GM12878 (cell line): ENCODE measurements around the gene ZNF792. TPM values are rescaled to one million over a fixed set of nuclear protein-coding genes. Genes with fewer than 3 reads are reported as not detected.
"Not testable (repeated sequence)": the region's sequence is repeated elsewhere in the genome, so short reads cannot be mapped to it uniquely, and the experiment has no call there.

Source experiments
- ATAC-seq: fragments of 200-7000 bp; cut with Tn5 transposase; 3 replicates; pipeline ENCODE4 v1.9.1; 2020; ENCODE audit warnings: mild to moderate bottlenecking, moderate library complexity
- BruUV-seq: library from RNA; stranded (reverse); fragments of 400-500 nt; replicated peaks from 2 replicates; lab custom pipeline; 2021; lab: Mats Ljungman, UMichigan
- CTCF ChIA-PET: fragments of 300-600 bp; sonication (Branson Sonifier 250); formaldehyde crosslinking; extraction: SDS; loops from one replicate; lab custom pipeline; 2021; ENCODE audit warnings: inconsistent platforms; lab: Yijun Ruan, JAX
- POLR2A ChIA-PET: fragments of 350-600 bp; formaldehyde crosslinking; extraction: SDS; loops from one replicate; lab custom pipeline; 2021; ENCODE audit warnings: inconsistent platforms; lab: Charles Lee
- RAD21 ChIA-PET: fragments of 300-600 bp; sonication (Branson Sonifier 250); formaldehyde crosslinking; loops from one replicate; lab custom pipeline; 2023; ENCODE audit warnings: antibody characterized with exemption; ENCODE audit not compliant: unreplicated experiment; lab: Charles Lee
- SMC1A ChIA-PET: fragments of 300-600 bp; sonication (Branson Sonifier 250); formaldehyde crosslinking; loops from one replicate; lab custom pipeline; 2023; ENCODE audit not compliant: unreplicated experiment, uncharacterized antibody; lab: Charles Lee
- DNase-seq: peaks from one replicate; pipeline ENCODE4 v3.0.0-alpha.2; 2011; ENCODE audit warnings: low read depth, low spot score
- FAIRE-seq: peaks from 3 replicates; lab custom pipeline; 2011; peaks lifted over from hg19 to GRCh38; lab: Jason Lieb, UNC
- H2AFZ ChIP-seq: 2 replicates; pipeline ENCODE4 v1.6.0; 2011; ENCODE audit warnings: low read depth, low read length, control low read depth; ENCODE audit not compliant: control insufficient read depth
- H3K27ac ChIP-seq: 2 replicates; pipeline ENCODE4 v1.5.1; 2011; ENCODE audit warnings: control low read depth; ENCODE audit not compliant: control insufficient read depth, insufficient read depth
- H3K27me3 ChIP-seq, 2 experiments: replicated peaks in 1 of 2; 2 replicates each; pipeline versions ENCODE4 v1.6.0 to v1.6.1; 2011; ENCODE audit warnings: low read length in 1 of 2; ENCODE audit not compliant: control insufficient read depth in 2 of 2, insufficient read depth in 2 of 2
- H3K36me3 ChIP-seq, 2 experiments: 2 replicates each; pipeline ENCODE4 v1.5.1; 2011; ENCODE audit warnings: low read length in 1 of 2; ENCODE audit not compliant: control insufficient read depth in 2 of 2, insufficient read depth in 2 of 2
- H3K4me1 ChIP-seq: 2 replicates; pipeline ENCODE4 v1.6.1; 2011; ENCODE audit warnings: mild to moderate bottlenecking, low read length, moderate library complexity, mixed read lengths; ENCODE audit not compliant: control insufficient read depth, insufficient read depth
- H3K4me2 ChIP-seq: 2 replicates; pipeline ENCODE4 v1.6.0; 2011; ENCODE audit warnings: control low read depth; ENCODE audit not compliant: control insufficient read depth, insufficient read depth
- H3K4me3 ChIP-seq: fragments of 200-600 bp; sonication (generic); 2 replicates; pipeline ENCODE4 v1.5.1; 2016
- H3K79me2 ChIP-seq: 2 replicates; pipeline ENCODE4 v1.6.0; 2011; ENCODE audit warnings: low read length; ENCODE audit not compliant: control insufficient read depth, insufficient read depth
- H3K9ac ChIP-seq: 2 replicates; pipeline ENCODE4 v1.8.0; 2011; ENCODE audit warnings: low read length, control low read depth, mixed read lengths; ENCODE audit not compliant: control insufficient read depth, insufficient read depth
- H3K9me3 ChIP-seq: replicated peaks from 3 replicates; pipeline ENCODE4 v1.5.1; 2011; ENCODE audit warnings: mild to moderate bottlenecking, low read length; ENCODE audit not compliant: control insufficient read depth, insufficient read depth
- H4K20me1 ChIP-seq: 2 replicates; pipeline ENCODE4 v1.6.0; 2011; ENCODE audit not compliant: control insufficient read depth, insufficient read depth
- BACH1 ChIP-seq: fragments of 450-650 bp; IDR thresholded peaks from 2 replicates; pipeline ENCODE4 v1.6.1; 2017; ENCODE audit warnings: mild to moderate bottlenecking, borderline replicate concordance
- CBX5 ChIP-seq: sonication (generic); IDR thresholded peaks from 2 replicates; pipeline ENCODE4 v1.6.1; 2016; ENCODE audit warnings: low read depth, moderate library complexity, mild to moderate bottlenecking, inconsistent platforms
- IKZF1 ChIP-seq: fragments of 450-650 bp; conservative IDR thresholded peaks from 2 replicates; pipeline ENCODE4 v1.6.1; 2017; ENCODE audit warnings: antibody characterized with exemption, mild to moderate bottlenecking
- JUND ChIP-seq: IDR thresholded peaks from 2 replicates; pipeline ENCODE4 v1.6.1; 2012; ENCODE audit warnings: low read depth, mild to moderate bottlenecking, low read length, improper control_type of control experiment, moderate library complexity
- LARP7 ChIP-seq: fragments of 450-650 bp; IDR thresholded peaks from 2 replicates; pipeline ENCODE4 v1.6.1; 2017; ENCODE audit warnings: mild to moderate bottlenecking
- MLLT1 ChIP-seq: fragments of 450-650 bp; IDR thresholded peaks from 2 replicates; pipeline ENCODE4 v1.6.1; 2016; ENCODE audit warnings: mild to moderate bottlenecking
- NRF1 ChIP-seq: conservative IDR thresholded peaks from 2 replicates; pipeline ENCODE4 v1.6.1; 2011; ENCODE audit warnings: mild to moderate bottlenecking, low read depth, low read length, improper control_type of control experiment
- POLR2AphosphoS5 ChIP-seq: IDR thresholded peaks from 2 replicates; pipeline ENCODE4 v1.6.1; 2011; ENCODE audit warnings: mild to moderate bottlenecking, low read length, inconsistent platforms
- RFX5 ChIP-seq: IDR thresholded peaks from 2 replicates; pipeline ENCODE4 v1.6.1; 2011; ENCODE audit warnings: low read depth, low read length, improper control_type of control experiment
- STAT3 ChIP-seq: IDR thresholded peaks from 2 replicates; pipeline ENCODE4 v1.6.1; 2011; ENCODE audit warnings: low read depth, low read length, improper control_type of control experiment
- TAF1 ChIP-seq: IDR thresholded peaks from 2 replicates; pipeline ENCODE4 v1.6.1; 2011; ENCODE audit warnings: mild to moderate bottlenecking, low read depth, low read length, borderline replicate concordance
- ZNF24 ChIP-seq: fragments of 450-650 bp; IDR thresholded peaks from 2 replicates; pipeline ENCODE4 v1.6.1; 2017; ENCODE audit warnings: antibody characterized with exemption, mild to moderate bottlenecking
- WGBS: methylation state at CpG from one replicate; pipeline ENCODE4 v1.1.6; 2016; ENCODE audit warnings: low lambda C conversion rate; ENCODE audit not compliant: insufficient replicate concordance, insufficient coverage; ENCODE audit errors: missing lambda C conversion rate; 5-methylcytosine and 5-hydroxymethylcytosine counted together
- in situ Hi-C: fragments of 300-500 bp; cut with MboI; formaldehyde crosslinking; loops from 9 replicates; pipeline ENCODE4 v1.14.3; 2018; ENCODE audit warnings: mixed read lengths
- intact Hi-C: fragments of 100-400 bp; cut with micrococcal nuclease; formaldehyde crosslinking; loops from one replicate; pipeline ENCODE4 v1.14.2; 2022; ENCODE audit not compliant: unreplicated experiment
- polyA plus RNA-seq, 11 experiments: library from polyadenylated mRNA; depleted of rRNA in 4 of 11; unstranded in 6 of 11; stranded (reverse) in 5 of 11; fragments of >200 nt; fragmentation: Nextera tagmentation in 4 of 11; fragmentation: Illumina TruSeq in 1 of 11; extraction: Ambion mirVana in 4 of 11; extraction: Trizol in 1 of 11; gene quantifications; 1 replicate in 1 of 11; 2 replicates in 10 of 11; pipeline versions ENCODE4 v1.2.1 to v1.2.3, GENCODE V29; 2011 to 2016; ENCODE audit warnings: inconsistent platforms in 2 of 11, missing spikeins in 2 of 11, low read depth in 1 of 11
- total RNA-seq, 4 experiments: library from RNA; depleted of rRNA in 3 of 4; stranded (reverse); fragments of >200 nt in 3 of 4; fragmentation: Illumina TruSeq in 1 of 4; extraction: Trizol in 1 of 4; gene quantifications; 2 replicates each; pipeline versions ENCODE4 v1.2.1 to v1.2.3, GENCODE V29; 2013 to 2021
- TF ChIP-seq, protein P1 (sequence below): fragments of 150-350 bp; IDR thresholded peaks from 2 replicates; pipeline ENCODE4 v1.6.1; 2014; ENCODE audit warnings: mild to moderate bottlenecking, low read depth, low read length

ZNF792 gene
- total and polyA plus RNA-seq, 10 of the 15 experiments (the other 5 are each of a cell fraction or from before 2014, with no cell fraction given) = 0.53 to 4.8 (median 1.3) TPM

- no peak overlapping the region for H2AFZ ChIP-seq
- FAIRE-seq (no peak), ATAC-seq (no peak), DNase-seq (no peak)
- intact Hi-C loops (no loop called here), in situ Hi-C loops (loop anchor here (25.0 kb wide), 1 partner anchor 1395 kb away; no protein-coding TSS in a partner anchor)
- RAD21 ChIA-PET = interaction anchor here (1.9 kb wide), 1 partner anchor 22 kb away, joined by 7 read pairs; no protein-coding TSS in a partner anchor
- H3K79me2 ChIP-seq = peaks cover 5% of the 10 kb centered on the region
- no peak overlapping the region for H3K4me3 ChIP-seq
- peaks cover 4% of the 10 kb centered on the region; the same call in 1 of the 3 replicates for H3K9me3 ChIP-seq
- H3K4me1 ChIP-seq = no peaks in the 10 kb centered on the region
- H3K27ac ChIP-seq = no peak overlapping the region
- CTCF ChIA-PET = interaction anchor here (1.0 to 1.2 kb wide), 3 partner anchors 22 to 77 kb away, joined by 3 to 4 read pairs (median 3); no protein-coding TSS in a partner anchor
- H3K4me2 ChIP-seq = no peak overlapping the region
- H3K9ac ChIP-seq = no peak overlapping the region
- no peaks in the 10 kb centered on the region for H4K20me1 ChIP-seq
- SMC1A ChIA-PET = interaction anchor here (0.9 kb wide), 1 partner anchor 11 kb away, joined by 3 read pairs; no protein-coding TSS in a partner anchor
- no TSS peak for BruUV-seq
- no peaks in the 10 kb centered on the region for H3K36me3 ChIP-seq
- WGBS = 29% methylated on average over 6 of the region's 6 CpGs
- no peak for TF ChIP-seq RFX5
- no peak for TF ChIP-seq TAF1
- TF ChIP-seq STAT3 = no peak
- TF ChIP-seq MLLT1 = no peak
- TF ChIP-seq POLR2AphosphoS5 = no peak
- no peak for TF ChIP-seq ZNF24
- TF ChIP-seq JUND = no peak
- TF ChIP-seq NRF1 = no peak
- TF ChIP-seq, protein P1, sequence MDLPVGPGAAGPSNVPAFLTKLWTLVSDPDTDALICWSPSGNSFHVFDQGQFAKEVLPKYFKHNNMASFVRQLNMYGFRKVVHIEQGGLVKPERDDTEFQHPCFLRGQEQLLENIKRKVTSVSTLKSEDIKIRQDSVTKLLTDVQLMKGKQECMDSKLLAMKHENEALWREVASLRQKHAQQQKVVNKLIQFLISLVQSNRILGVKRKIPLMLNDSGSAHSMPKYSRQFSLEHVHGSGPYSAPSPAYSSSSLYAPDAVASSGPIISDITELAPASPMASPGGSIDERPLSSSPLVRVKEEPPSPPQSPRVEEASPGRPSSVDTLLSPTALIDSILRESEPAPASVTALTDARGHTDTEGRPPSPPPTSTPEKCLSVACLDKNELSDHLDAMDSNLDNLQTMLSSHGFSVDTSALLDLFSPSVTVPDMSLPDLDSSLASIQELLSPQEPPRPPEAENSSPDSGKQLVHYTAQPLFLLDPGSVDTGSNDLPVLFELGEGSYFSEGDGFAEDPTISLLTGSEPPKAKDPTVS = no peak
- no peak for TF ChIP-seq BACH1
- no peak for TF ChIP-seq CBX5
- TF ChIP-seq LARP7 = no peak
- TF ChIP-seq IKZF1 = no peak
- H3K27me3 ChIP-seq = no peaks in the 10 kb centered on the region
- POLR2A ChIA-PET = interaction anchor here (0.6 to 1.8 kb wide), 2 partner anchors 21 to 349 kb away, joined by 3 to 5 read pairs; no protein-coding TSS in a partner anchor
Measured at GRCh38 chr19:34967551-34967950, 3.5 kb upstream of the ZNF792 start.

DNA sequence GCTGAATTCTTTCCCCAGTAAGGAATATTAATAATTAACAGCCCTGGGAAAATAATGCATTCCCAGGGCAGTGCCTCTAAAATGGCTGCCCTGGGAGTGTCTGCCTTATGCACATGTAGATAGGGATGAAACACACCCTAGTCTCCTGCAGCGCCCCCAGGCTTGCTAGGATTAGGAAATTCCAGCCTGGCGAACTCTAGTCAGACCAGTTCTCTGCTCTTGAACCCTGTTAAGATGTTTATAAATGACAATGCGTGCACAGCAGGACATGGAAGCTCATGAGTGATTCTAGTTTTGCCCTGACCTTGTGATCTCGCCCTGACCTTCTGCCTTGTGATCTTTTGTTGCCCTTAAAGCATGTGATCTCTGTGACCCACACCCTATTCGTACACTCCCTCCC lies 1.5 kb upstream of the ZNF792 start:
- SMC1A ChIA-PET = interaction anchor here (1.9 kb wide), 1 partner anchor 47 kb away, joined by 6 read pairs; no protein-coding TSS in a partner anchor
- in situ Hi-C loops = loop anchor here (25.0 kb wide), 1 partner anchor 1397 kb away; no protein-coding TSS in a partner anchor
- RAD21 ChIA-PET, H3K36me3 ChIP-seq, H4K20me1 ChIP-seq, H3K27ac ChIP-seq, H3K9me3 ChIP-seq, CTCF ChIA-PET, H3K79me2 ChIP-seq, FAIRE-seq, DNase-seq, H3K4me3 ChIP-seq, H3K9ac ChIP-seq, ATAC-seq, H3K4me2 ChIP-seq, H2AFZ ChIP-seq, H3K27me3 ChIP-seq, BruUV-seq, POLR2A ChIA-PET, H3K4me1 ChIP-seq, intact Hi-C loops: not testable (repeated sequence)
- WGBS = 39% methylated on average over 5 of the region's 5 CpGs
